BE2C (cell line): ENCODE data around the gene MTMR2.

Experiments used
- DNase-seq: peaks from one replicate; pipeline ENCODE4 v3.0.0-alpha.2; 2020
- H3K27me3 ChIP-seq: fragments of 250-450 bp; sonication (Bioruptor Pico); 2 replicates; pipeline ENCODE4 v1.5.1; 2020; ENCODE audit warnings: mild to moderate bottlenecking
- H3K36me3 ChIP-seq: fragments of 250-450 bp; sonication (Bioruptor Pico); 2 replicates; pipeline ENCODE4 v1.5.1; 2020; ENCODE audit warnings: mild to moderate bottlenecking
- H3K4me1 ChIP-seq: fragments of 250-450 bp; sonication (Bioruptor Pico); 2 replicates; pipeline ENCODE4 v1.5.1; 2020
- H3K4me3 ChIP-seq: 2 replicates; pipeline ENCODE4 v1.5.1; 2011; ENCODE audit warnings: low read depth, low read length
- H3K9me3 ChIP-seq: fragments of 250-450 bp; sonication (Bioruptor Pico); 2 replicates; pipeline ENCODE4 v1.5.1; 2020
- TF ChIP-seq, protein P1 (sequence below): IDR thresholded peaks from 2 replicates; pipeline ENCODE4 v1.5.1; 2012; ENCODE audit warnings: mild to moderate bottlenecking, low read depth, low read length

The MTMR2 gene

DNA sequence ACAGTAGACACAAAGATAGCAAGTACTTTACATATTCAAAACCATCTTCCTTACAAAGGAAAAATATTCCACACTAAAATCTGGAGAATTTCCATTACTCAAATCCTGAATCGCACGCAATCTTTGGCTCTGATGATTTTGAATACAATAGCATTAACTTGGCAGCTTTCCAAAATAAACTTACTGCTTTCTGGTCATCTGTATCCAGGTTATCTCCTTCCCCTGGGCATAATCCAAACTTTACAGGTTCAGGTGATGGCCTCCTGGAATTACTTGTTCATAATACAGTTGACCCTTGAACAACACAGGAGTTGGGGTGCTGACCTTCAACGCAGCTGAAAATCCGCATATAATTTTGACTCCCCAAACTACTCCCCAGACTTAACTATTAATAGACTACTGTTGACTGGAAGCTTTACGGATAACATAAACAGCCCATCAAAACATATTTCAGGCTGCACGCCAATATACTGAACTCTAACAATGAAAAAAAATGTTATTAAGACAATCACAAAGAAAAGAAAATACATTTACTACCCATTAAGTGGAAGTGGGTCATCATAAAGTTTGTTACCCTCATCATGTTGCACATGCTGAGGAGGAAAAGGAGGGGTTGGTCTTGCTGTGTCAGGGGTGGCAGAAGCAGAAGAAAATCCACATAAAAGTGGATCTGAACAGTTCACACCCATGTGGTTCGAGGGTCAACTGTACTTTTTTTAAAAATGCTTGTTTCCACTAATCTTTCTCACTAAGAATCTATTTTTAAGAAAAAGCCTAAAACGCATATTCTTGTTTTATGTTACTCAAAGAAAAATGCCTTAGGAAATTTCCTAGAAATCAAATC lies 6.5 kb downstream of the MTMR2 start:
- H3K9me3 ChIP-seq = no peaks in the 10 kb centered on the region
- H3K4me1 ChIP-seq = peaks cover 11% of the 10 kb centered on the region
- DNase-seq = no peak
- no peaks in the 10 kb centered on the region for H3K36me3 ChIP-seq
- no peaks in the 10 kb centered on the region for H3K27me3 ChIP-seq
- 0 out of 2 replicates have a peak overlapping the region, but pooled peaks have one; percentile 8 for H3K4me3 ChIP-seq
- TF ChIP-seq, protein P1, sequence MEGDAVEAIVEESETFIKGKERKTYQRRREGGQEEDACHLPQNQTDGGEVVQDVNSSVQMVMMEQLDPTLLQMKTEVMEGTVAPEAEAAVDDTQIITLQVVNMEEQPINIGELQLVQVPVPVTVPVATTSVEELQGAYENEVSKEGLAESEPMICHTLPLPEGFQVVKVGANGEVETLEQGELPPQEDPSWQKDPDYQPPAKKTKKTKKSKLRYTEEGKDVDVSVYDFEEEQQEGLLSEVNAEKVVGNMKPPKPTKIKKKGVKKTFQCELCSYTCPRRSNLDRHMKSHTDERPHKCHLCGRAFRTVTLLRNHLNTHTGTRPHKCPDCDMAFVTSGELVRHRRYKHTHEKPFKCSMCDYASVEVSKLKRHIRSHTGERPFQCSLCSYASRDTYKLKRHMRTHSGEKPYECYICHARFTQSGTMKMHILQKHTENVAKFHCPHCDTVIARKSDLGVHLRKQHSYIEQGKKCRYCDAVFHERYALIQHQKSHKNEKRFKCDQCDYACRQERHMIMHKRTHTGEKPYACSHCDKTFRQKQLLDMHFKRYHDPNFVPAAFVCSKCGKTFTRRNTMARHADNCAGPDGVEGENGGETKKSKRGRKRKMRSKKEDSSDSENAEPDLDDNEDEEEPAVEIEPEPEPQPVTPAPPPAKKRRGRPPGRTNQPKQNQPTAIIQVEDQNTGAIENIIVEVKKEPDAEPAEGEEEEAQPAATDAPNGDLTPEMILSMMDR = no peak

DNA sequence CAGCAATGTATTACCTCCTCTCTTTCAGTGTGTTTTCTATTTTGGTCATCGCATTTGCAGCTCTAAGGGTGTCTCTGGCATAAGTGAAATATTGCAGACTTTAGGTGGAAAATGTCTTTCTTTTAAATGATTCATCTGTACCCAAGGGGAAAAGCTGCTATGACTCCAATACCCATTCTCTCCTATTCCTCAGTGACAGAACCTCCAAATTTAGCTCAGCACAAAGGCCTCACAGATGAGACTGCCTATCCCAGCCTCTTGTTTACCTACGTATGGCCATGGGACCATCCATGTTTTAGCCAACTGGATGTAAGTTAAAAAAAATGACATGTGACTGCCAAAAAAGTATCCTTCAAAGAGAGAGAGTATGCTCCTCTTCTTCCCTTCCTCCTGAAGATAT lies 7.9 kb downstream of the MTMR2 start:
- TF ChIP-seq, protein P1 = no peak

DNA sequence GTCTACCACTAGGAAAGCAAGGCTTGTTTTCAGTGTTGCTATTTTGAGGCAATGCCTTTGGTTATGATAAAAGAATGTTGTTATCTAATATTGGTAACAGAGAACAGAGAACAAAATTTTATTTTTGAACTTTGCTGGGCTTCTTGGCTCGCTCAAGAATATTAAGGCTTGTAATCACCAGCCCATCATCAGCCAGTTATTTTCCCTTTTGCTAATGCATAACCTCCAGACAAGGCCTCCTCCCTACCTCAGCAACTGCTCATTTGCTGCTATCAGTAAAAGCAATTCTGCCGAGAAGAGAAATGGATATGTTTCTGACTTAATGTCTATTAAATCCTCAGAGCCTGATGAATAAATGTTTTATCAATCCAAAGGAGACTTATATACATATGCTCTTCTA lies 8.9 kb downstream of the MTMR2 start:
- no peaks in the 10 kb centered on the region for H3K36me3 ChIP-seq
- no peak for DNase-seq

More for the DNA sequence above, 7.9 kb downstream of the MTMR2 start:
- H3K4me3 ChIP-seq = no peak overlapping the region
- no peaks in the 10 kb centered on the region for H3K9me3 ChIP-seq
- H3K36me3 ChIP-seq = no peaks in the 10 kb centered on the region
- DNase-seq = no peak
- peaks cover 11% of the 10 kb centered on the region for H3K4me1 ChIP-seq
- H3K27me3 ChIP-seq = no peaks in the 10 kb centered on the region

DNA sequence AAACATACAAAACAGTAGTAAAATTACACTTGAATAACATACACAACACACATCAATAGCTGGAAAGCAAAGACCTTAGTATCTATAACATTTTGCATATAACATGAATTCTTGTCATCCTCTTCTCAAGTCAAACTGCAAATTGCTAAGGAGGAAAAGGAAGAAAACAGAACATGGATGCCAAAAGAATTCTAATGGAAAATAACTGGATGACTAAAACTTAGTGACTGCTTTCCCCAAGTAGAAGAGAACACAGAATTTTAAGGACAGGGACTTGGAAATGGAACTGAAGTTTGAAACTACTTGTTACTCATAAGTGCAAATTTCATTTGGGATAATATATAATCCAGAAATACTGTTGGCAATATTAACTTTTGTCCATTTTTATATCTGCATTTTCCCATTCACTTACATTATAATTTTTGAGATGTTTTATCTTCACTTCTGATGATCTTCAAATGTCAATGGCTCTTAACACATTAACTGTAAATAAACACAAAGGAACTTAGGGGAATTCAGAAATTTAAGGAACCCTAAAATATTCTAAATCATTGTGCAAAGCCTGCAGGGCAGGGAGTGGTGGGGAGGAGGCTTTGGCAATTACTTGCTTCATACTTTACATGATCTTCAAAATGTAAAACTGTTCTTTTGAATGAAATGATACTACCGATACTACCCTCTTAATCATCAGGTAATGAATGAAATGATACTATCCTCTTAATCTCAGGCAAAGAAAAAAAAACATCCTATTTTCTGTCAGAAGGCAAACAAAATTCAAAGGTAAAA lies 9.9 kb downstream of the MTMR2 start:
- Histone ChIP-seq H3K4me3 (no peak overlapping the region), H3K36me3 (no peaks in the 10 kb centered on the region), H3K4me1 (peaks cover 11% of the 10 kb centered on the region), H3K9me3 (no peaks in the 10 kb centered on the region), H3K27me3 (no peaks in the 10 kb centered on the region)
- TF ChIP-seq, protein P1 = no peak
- DNase-seq = no peak

More for the DNA sequence above, 8.9 kb downstream of the MTMR2 start:
- no peak overlapping the region for H3K4me3 ChIP-seq
- H3K27me3 ChIP-seq = no peaks in the 10 kb centered on the region
- TF ChIP-seq, protein P1 = no peak
- H3K9me3 ChIP-seq = no peaks in the 10 kb centered on the region
- peaks cover 11% of the 10 kb centered on the region for H3K4me1 ChIP-seq

DNA sequence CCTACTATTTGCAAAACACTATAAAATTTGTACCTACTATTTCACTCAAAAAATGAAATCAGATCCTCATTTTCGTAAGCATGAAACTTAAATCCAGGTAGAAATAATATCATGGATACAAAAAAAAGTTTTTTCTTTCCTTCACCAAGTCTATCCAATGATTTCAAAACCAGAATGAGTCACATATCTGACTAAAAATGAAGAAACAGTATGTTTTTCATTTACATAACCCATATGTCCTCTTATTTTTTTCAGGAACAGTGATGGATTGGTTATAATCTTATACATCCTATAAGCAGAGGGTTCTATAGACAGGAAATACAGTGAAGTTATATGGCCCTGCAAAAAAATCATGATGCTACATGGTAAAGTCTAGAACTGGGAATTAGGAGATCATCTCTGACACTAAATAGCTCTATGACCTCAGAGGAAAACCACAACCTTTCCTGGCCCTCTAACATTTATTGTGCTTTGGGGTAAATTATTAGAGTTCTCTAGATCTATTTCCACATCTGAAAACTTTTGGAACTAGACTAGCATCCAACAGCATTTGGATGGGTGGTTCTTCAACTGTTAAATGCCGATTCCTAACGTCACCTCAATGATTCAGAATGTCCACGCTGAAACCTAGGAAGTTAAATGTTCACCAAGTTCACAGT lies 10.9 kb downstream of the MTMR2 start:
- no peaks in the 10 kb centered on the region for H3K36me3 ChIP-seq
- no peaks in the 10 kb centered on the region for H3K27me3 ChIP-seq
- DNase-seq = no peak
- H3K4me3 ChIP-seq = no peak overlapping the region
- H3K9me3 ChIP-seq = no peaks in the 10 kb centered on the region
- peaks cover 11% of the 10 kb centered on the region for H3K4me1 ChIP-seq
- TF ChIP-seq, protein P1 = no peak
